Stomach (tissue), 4 donors: ENCODE results near the gene ZNG1F.
"Not testable (repeated sequence)": the region's sequence is repeated elsewhere in the genome, so short reads cannot be mapped to it uniquely, and the experiment has no call there.

Source experiments
- EP300 ChIP-seq: sonication (generic); formaldehyde crosslinking; IDR thresholded peaks from one replicate; pipeline ENCODE4 v1.6.1; 2017; ENCODE audit warnings: antibody characterized with exemption
- POLR2A ChIP-seq, 4 donors: fragments of 450-650 bp; IDR thresholded peaks; one replicate each; pipeline ENCODE4 v1.6.1; 2016; ENCODE audit warnings: antibody characterized with exemption in 4 of 4, control low read depth in 2 of 4, mild to moderate bottlenecking in 1 of 4, moderate library complexity in 1 of 4
- POLR2AphosphoS5 ChIP-seq, 3 donors: sonication (generic); formaldehyde crosslinking; IDR thresholded peaks; one replicate each; pipeline ENCODE4 v1.6.1; 2016; ENCODE audit warnings: antibody characterized with exemption in 3 of 3
- TF ChIP-seq, protein P1 (sequence below), 7 experiments: fragments of 450-650 bp in 4 of 7; fragments of 200-600 bp in 3 of 7; sonication (generic) in 3 of 7; IDR thresholded peaks; one replicate each; pipeline ENCODE4 v1.5.1; 2016 to 2019; ENCODE audit warnings: antibody characterized with exemption in 7 of 7, control low read depth in 2 of 7, mild to moderate bottlenecking in 1 of 7

DNA sequence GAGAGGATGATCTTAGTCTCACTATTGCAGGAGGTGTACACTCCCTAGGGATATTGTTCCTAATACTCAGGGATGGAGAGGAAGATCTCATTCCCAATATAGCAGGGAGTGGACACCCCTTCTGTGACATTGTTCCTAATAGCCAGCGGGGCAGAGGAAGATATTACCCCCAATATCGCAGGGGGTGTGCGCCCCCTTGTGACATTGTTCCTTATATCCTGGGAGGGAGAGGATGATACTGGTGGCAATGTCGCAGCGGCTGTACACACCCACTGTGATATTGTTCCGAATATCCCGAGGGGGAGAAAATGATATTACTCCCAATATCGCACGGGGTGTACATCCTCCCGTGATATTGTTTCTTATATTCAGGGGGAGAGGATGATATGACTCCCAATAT, 78.2 kb downstream of the ZNG1F start:
- TF ChIP-seq, protein P1, sequence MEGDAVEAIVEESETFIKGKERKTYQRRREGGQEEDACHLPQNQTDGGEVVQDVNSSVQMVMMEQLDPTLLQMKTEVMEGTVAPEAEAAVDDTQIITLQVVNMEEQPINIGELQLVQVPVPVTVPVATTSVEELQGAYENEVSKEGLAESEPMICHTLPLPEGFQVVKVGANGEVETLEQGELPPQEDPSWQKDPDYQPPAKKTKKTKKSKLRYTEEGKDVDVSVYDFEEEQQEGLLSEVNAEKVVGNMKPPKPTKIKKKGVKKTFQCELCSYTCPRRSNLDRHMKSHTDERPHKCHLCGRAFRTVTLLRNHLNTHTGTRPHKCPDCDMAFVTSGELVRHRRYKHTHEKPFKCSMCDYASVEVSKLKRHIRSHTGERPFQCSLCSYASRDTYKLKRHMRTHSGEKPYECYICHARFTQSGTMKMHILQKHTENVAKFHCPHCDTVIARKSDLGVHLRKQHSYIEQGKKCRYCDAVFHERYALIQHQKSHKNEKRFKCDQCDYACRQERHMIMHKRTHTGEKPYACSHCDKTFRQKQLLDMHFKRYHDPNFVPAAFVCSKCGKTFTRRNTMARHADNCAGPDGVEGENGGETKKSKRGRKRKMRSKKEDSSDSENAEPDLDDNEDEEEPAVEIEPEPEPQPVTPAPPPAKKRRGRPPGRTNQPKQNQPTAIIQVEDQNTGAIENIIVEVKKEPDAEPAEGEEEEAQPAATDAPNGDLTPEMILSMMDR (IDR thresholded peaks at IDR 0.05), result not testable (repeated sequence)
- TF ChIP-seq EP300; POLR2A (IDR thresholded peaks at IDR 0.05); POLR2AphosphoS5 (IDR thresholded peaks at IDR 0.05): not testable (repeated sequence)
